ENCODE measurements around the gene BICRA.
"Not testable (repeated sequence)": the region's sequence is repeated elsewhere in the genome, so short reads cannot be mapped to it uniquely, and the experiment has no call there.

BICRA gene

GRCh38 chr19:47726467-47726866 is 117.5 kb downstream of the BICRA start:
- H3K4me3 ChIP-seq (ENCODE audit: low read depth, low read length), result no peak overlapping the region
- in situ Hi-C loops (cut with HindIII; ENCODE audit: low sequenced_read_pairs), result no loop called here
- DNase-seq (ENCODE audit: low read depth), result no peak
- TF ChIP-seq, protein P1, sequence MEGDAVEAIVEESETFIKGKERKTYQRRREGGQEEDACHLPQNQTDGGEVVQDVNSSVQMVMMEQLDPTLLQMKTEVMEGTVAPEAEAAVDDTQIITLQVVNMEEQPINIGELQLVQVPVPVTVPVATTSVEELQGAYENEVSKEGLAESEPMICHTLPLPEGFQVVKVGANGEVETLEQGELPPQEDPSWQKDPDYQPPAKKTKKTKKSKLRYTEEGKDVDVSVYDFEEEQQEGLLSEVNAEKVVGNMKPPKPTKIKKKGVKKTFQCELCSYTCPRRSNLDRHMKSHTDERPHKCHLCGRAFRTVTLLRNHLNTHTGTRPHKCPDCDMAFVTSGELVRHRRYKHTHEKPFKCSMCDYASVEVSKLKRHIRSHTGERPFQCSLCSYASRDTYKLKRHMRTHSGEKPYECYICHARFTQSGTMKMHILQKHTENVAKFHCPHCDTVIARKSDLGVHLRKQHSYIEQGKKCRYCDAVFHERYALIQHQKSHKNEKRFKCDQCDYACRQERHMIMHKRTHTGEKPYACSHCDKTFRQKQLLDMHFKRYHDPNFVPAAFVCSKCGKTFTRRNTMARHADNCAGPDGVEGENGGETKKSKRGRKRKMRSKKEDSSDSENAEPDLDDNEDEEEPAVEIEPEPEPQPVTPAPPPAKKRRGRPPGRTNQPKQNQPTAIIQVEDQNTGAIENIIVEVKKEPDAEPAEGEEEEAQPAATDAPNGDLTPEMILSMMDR (IDR thresholded peaks at IDR 0.05; ENCODE audit: low read depth, low read length, missing control alignments), result no peak

GRCh38 chr19:47728295-47728694 is 119.4 kb downstream of the BICRA start:
- H3K4me3 ChIP-seq (ENCODE audit: low read depth, low read length); in situ Hi-C loops (cut with HindIII; ENCODE audit: low sequenced_read_pairs); DNase-seq (ENCODE audit: low read depth): not testable (repeated sequence)

- TF ChIP-seq, protein P1 (IDR thresholded peaks at IDR 0.05; ENCODE audit: low read depth, low read length, missing control alignments), result no peak
- DNase-seq (ENCODE audit: low read depth), result no peak
- H3K4me3 ChIP-seq (ENCODE audit: low read depth, low read length), result peak overlapping the region; percentile 25
- in situ Hi-C loops (cut with HindIII; ENCODE audit: low sequenced_read_pairs), result no loop called here
Measured at GRCh38 chr19:47729468-47729798, 120.5 kb downstream of the BICRA start.

GRCh38 chr19:47729799-47730520 is 121.0 kb downstream of the BICRA start:
- TF ChIP-seq, protein P1 (IDR thresholded peaks at IDR 0.05; ENCODE audit: low read depth, low read length, missing control alignments), result no peak
- no peak for DNase-seq (ENCODE audit: low read depth)
- H3K4me3 ChIP-seq (ENCODE audit: low read depth, low read length), result peak overlapping the region; percentile 25
- in situ Hi-C loops (cut with HindIII; ENCODE audit: low sequenced_read_pairs), result no loop called here

- TF ChIP-seq, protein P1 (IDR thresholded peaks at IDR 0.05; ENCODE audit: low read depth, low read length, missing control alignments), result no peak
- no peak overlapping the region for H3K4me3 ChIP-seq (ENCODE audit: low read depth, low read length)
- no peak for DNase-seq (ENCODE audit: low read depth)
- in situ Hi-C loops (cut with HindIII; ENCODE audit: low sequenced_read_pairs), result no loop called here
Measured at GRCh38 chr19:47730521-47730889, 121.6 kb downstream of the BICRA start.

- in situ Hi-C loops (cut with HindIII; ENCODE audit: low sequenced_read_pairs), result no loop called here
- no peak for DNase-seq (ENCODE audit: low read depth)
- TF ChIP-seq, protein P1 (IDR thresholded peaks at IDR 0.05; ENCODE audit: low read depth, low read length, missing control alignments), result no peak
- no peak overlapping the region for H3K4me3 ChIP-seq (ENCODE audit: low read depth, low read length)
Measured at GRCh38 chr19:47730910-47731309, 122.0 kb downstream of the BICRA start.

DNA sequence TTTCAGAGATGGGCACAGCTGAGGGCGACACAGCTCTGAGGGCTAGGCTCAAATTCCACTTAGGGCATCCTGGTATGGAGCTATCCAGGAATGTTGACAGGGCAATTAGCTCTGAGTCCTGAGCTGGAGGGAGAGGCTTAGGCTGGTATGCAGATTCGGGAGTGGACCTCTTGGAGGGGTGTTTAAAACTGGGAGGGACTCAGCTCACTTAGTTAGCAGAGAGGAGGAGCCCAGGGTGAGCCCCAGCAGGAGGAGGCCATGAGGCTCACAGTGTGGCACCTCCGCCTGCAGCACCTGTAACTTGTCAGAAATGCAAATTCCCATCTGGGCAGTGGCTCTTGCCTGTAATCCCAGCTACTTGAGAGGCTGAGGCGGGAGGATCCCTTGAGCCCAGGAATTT is 126.2 kb downstream of the BICRA start:
- H3K4me3 ChIP-seq (ENCODE audit: low read depth, low read length), result no peak overlapping the region
- DNase-seq (ENCODE audit: low read depth), result no peak
- TF ChIP-seq, protein P1 (IDR thresholded peaks at IDR 0.05; ENCODE audit: low read depth, low read length, missing control alignments), result no peak
- in situ Hi-C loops (cut with HindIII; ENCODE audit: low sequenced_read_pairs), result no loop called here
